Measurements from ENCODE around the gene SLC27A4.

SLC27A4 gene

DNA sequence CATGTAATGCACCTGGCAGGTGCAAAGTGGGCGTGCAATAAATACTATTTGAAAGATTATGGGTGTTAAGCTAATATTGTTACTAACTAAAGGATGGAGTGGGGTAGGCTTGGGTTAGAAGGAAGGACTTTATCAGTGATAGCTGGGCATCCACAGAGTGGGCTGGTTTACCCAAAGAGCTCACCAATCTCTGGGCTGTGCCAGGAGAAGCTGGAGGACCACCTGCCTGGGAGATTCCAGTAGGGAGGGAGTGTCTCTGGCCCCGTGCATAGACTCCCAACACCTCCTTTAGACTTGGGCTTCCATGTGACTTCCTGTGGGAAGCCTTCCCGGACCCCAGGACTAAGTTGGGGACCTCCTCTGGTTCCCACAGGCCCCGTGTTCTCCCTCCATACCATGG is 25.2 kb downstream of the SLC27A4 start:
- DNase-seq: no peak

- no peak for DNase-seq
Observed at GRCh38 chr9:128369024-128369706, 28.8 kb downstream of the SLC27A4 start.

DNA sequence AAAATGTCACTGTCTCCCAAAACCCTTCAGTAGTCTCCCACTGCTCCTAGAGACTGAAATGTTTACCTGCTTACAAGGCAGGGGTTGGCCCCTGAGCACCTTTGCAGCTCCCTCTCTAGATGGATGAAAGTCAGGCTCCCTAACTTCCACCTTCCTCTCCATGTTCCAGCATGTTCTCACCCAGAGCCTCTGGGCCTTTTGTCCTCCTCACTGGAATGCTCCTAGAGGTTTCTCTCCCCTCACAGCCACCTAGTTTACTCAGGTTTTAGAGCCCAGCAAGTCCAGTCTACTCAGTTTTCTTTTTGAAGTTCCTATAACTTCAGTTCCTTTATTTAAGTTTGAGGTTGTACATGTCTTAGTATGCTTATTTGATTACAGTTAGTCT is 30.0 kb downstream of the SLC27A4 start:
- no peak for DNase-seq

DNA sequence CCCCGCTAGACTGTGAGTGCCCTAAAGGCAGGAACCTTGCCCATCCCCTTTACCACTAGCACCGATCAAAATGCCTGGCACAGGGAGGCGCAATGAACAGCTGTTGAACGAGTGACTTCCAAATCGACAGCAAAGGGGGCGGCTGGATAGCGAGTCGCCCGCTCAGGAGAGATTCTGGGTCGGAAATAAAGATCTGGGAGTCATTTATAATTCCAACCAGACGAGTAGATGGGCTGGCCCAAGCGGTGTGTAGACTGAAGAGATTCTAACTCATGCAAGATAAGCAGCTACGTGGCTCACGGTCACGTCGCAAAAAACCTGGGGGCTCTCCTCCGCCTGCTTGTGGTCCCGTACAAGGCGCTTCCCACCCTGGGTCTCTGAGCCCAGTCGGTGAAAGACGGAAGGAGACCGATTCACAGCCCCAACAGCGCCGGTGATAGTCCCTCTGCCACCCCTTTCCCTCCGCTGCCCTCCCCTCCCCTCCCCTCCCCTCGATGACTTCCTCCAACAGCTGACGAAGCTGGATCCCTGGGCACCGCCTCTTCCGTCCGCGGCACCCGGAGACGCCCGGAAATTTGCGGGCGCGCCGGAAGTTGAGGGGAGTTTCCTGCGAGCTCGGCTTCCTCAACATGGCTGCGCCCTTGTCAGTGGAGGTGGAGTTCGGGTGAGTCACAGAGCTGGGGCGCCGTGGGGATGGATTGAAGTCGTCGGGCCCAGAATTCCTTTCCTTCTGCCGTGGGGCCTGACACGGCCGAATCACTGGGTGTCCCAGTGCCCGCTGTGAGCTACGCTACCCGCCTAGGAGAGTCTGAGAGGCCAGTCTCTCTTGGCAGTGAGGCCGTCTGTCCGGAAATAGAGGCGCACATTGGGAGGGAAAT is 30.7 kb downstream of the SLC27A4 start, which contains the start of gene URM1:
Gene URM1, plus strand, starts transcription at position 623 of the 878 bp plus-strand sequence. Its CDS starts 7 bp downstream, at position 630.
- DNase-seq: peak; percentile 86 to 98 (median 96)

- no peak for DNase-seq
Observed at GRCh38 chr9:128371630-128372117, 31.3 kb downstream of the SLC27A4 start.

DNA sequence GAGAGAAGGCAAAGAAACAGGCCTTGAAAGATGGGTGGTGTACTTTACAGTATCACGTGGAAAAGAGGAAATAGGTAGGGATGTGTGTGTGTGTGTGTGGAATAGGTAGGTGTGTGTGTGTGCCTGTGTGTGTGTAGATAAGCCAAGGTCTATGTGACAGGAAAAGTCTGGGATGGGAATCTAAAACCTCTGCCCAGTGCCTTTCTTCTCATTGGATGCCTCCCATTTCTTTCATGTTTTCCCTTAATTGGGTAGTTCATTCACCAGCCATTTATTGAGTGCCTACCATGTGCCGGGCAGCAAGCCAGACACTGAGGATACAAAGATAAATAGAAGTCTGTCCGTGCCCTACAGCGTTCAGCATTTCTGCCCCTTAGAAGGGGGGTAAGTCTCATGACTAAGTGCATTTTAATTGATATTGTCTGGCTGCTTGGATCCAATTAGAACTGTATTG is 31.9 kb downstream of the SLC27A4 start:
- peak in 4 of 14 donors; percentile 26 to 66 (median 40) for DNase-seq

- no peak for DNase-seq
Observed at GRCh38 chr9:128372784-128373183, 32.5 kb downstream of the SLC27A4 start.

GRCh38 chr9:128374221-128374675 is 33.9 kb downstream of the SLC27A4 start:
- peak in 12 of 14 donors; percentile 31 to 91 (median 78) for DNase-seq

DNA sequence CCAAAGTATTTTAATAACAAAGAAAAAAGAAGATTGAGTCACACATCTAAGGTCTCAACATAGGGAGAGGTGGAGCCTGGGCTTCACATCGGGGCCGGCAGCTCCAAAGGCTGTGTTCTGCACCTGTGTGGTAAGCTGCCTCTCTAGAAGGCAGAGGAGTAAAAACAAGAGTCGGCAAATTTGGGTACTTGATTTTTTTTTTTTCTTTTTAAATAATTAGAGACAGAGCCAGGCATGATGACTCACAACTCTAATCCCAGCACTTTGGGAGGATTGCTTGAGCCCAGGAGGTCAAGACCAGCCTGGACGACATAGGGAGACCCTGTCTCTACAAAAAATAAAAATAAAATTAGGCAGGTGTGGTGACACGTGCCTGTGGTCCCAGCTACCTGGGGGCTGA is 35.5 kb downstream of the SLC27A4 start:
- no peak for DNase-seq

DNA sequence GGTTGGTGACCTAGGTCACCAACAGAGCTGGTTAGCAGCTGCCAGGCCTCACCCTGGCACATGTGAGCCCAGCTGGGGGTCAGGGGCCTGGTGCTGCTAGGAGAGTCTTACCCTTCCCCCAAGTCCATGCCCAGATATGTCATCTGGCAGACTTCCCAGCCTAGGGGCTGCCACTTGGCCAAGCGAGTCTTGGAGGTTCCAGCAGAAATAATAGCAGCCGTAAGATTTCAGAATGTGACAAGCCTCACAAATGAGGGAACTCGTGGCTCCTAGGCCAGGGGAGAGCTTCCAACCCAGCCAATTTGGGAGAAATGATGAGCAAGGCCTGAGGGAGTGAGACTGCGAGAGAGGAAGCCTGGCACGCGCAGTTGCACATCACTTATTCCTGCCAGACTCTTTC is 41.9 kb downstream of the SLC27A4 start:
- DNase-seq: peak in 10 of 14 donors; percentile 28 to 76 (median 64)

- peak in 7 of 14 donors; percentile 46 to 82 (median 64) for DNase-seq
Observed at GRCh38 chr9:128383007-128383753, 42.9 kb downstream of the SLC27A4 start.

DNA sequence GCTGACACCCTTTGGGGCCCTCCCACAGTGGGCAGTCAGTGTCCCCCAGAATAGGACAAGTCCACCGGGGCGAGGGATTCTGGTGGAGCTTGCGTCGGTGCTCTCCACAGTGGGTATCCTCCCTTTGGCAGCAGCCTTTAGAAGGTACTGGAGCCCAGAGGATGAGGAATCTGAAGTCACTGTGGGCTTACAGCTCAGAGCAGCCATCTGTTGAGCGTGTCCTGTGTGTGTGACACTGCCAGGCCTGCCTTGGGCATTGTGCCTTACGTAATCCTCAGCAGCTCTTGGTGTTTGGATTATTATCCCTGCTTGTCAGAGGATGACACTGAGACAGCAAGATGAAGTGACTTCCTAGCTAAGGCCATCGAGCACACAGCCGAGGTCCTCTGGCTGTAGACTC is 43.5 kb downstream of the SLC27A4 start:
- DNase-seq: peak in 11 of 14 donors; percentile 37 to 89 (median 65)

DNA sequence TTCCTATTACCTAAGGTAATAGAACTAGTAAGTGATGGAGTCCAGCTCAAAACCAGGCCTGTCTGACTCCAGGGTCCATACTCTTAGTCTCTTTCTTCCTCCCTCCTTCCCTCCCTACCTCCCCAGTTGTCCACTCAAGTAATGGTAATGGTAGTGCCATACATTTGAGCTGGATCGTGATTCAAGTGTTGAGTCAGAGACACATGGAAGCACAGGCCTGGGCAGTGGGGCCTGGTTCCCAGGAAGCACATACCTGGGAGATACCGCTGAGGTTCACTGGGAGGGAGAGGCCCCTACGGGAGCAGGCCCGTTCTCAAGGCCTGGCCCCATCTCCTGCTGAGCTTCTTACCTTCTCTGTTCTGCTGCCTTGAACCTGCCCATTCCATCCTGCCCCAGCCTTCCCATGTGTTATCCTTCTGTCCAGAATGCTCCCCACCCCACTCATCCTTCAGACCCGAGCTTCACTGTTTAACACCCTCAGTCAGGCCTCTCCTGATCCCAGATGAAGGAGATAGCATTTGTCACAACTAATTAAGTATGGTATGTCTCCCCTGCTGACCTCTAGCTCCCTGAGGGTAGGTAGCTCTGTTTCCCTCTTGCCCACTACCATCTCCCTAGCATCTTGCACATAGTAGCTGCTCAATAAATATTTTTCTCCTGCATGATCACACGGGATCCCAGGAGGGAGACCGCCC is 44.6 kb downstream of the SLC27A4 start:
- no peak for DNase-seq

- peak in 2 of 14 donors; percentile 24 to 34 for DNase-seq
Observed at GRCh38 chr9:128385496-128386460, 45.5 kb downstream of the SLC27A4 start.

- DNase-seq: no peak
Observed at GRCh38 chr9:128388150-128388549, 47.8 kb downstream of the SLC27A4 start.

- peak in 4 of 14 donors; percentile 27 to 38 (median 34) for DNase-seq
Observed at GRCh38 chr9:128389395-128390149, 49.2 kb downstream of the SLC27A4 start.

- DNase-seq: peak in 4 of 14 donors; percentile 50 to 73 (median 63)
Observed at GRCh38 chr9:128390150-128390812, 50.0 kb downstream of the SLC27A4 start.

GRCh38 chr9:128390813-128391711 is 50.7 kb downstream of the SLC27A4 start:
- DNase-seq: peak in 8 of 14 donors; percentile 30 to 79 (median 66)

All from C1 segment of cervical spinal cord (tissue), 14 donors.